Activated CD4-positive, alpha-beta memory T cell treated with anti-CD3 and anti-CD28 coated beads for 36 hours (primary cell): Measurements from ENCODE around the gene OSBPL5. TPM values are rescaled to one million over a fixed set of nuclear protein-coding genes. Genes with fewer than 3 reads are reported as not detected.
"Not testable (repeated sequence)": the region's sequence is repeated elsewhere in the genome, so short reads cannot be mapped to it uniquely, and the experiment has no call there.

ENCODE experiments used
- CTCF ChIA-PET: fragments of 350-600 bp; sonication (Branson Sonifier 250); formaldehyde crosslinking; loops from one replicate; lab custom pipeline; 2021; ENCODE audit warnings: antibody characterized with exemption, inconsistent platforms; lab: Charles Lee
- POLR2A ChIA-PET: fragments of 350-600 bp; sonication (Branson Sonifier 250); formaldehyde crosslinking; loops from one replicate; lab custom pipeline; 2021; ENCODE audit warnings: antibody characterized with exemption; lab: Charles Lee
- DNase-seq: peaks from one replicate; pipeline ENCODE4 v3.0.0-alpha.2; 2020
- H3K27ac Mint-ChIP-seq: one replicate; pipeline ENCODE4 v1.8.0; 2021; ENCODE audit warnings: mixed read lengths
- H3K27me3 Mint-ChIP-seq: one replicate; pipeline ENCODE4 v1.8.0; 2021; ENCODE audit warnings: mixed read lengths
- H3K36me3 Mint-ChIP-seq: one replicate; pipeline ENCODE4 v1.8.0; 2021; ENCODE audit warnings: mixed read lengths
- H3K4me1 Mint-ChIP-seq: one replicate; pipeline ENCODE4 v1.8.0; 2021; ENCODE audit warnings: low read depth, mixed read lengths
- H3K4me3 Mint-ChIP-seq: one replicate; pipeline ENCODE4 v1.8.0; 2021; ENCODE audit warnings: mild to moderate bottlenecking, mixed read lengths
- H3K9me3 Mint-ChIP-seq: one replicate; pipeline ENCODE4 v1.8.0; 2021; ENCODE audit warnings: mixed read lengths
- intact Hi-C: fragments of 100-400 bp; cut with micrococcal nuclease; formaldehyde crosslinking; loops from one replicate; pipeline ENCODE4 v1.15.1; 2023
- total RNA-seq, 2 experiments: library from RNA; stranded (reverse); gene quantifications; one replicate each; pipeline ENCODE4 v1.2.3, GENCODE V29; 2021

Gene OSBPL5
- total RNA-seq, 2 experiments from 2014 or later: 4.6 to 4.7 TPM

DNA sequence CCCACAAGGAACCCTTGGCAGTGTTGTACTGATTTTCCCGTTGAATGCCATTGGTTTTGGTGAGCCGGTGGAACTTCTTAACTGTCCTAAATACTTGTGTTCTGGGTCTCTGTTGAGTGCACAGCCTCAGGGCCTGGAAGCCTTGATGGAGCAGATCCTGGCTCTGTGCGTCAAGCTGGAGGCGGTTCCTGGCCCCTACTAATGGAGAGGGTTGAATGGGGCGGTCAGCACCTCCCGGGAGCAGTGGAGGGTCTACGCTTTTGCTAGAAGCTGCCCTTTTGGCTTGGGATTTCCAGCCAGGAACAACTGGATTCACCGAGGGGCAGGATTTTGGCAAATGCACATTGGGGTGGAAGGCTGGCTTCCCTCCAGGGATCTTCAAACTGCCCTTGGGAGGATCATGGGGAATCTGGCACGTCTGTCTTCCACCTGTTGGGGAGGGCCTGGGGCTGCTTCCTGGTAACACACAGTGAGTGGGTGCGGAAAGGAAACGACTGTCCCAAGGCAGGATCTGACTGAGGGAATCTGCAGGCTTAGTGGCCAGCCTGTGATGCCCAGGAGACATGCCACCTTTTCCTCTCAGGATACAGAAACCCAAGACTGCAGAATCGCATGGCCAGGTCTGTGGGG, 6.9 kb upstream of the OSBPL5 start:
- CTCF ChIA-PET: no interaction called here
- intact Hi-C loops: no loop called here
- Mint-ChIP-seq H3K9me3 (peaks cover 17% of the 10 kb centered on the region), H3K4me1 (peaks cover 12% of the 10 kb centered on the region), H3K27ac (no peak overlapping the region), H3K4me3 (no peak overlapping the region), H3K36me3 (peaks cover 3% of the 10 kb centered on the region), H3K27me3 (peaks cover 28% of the 10 kb centered on the region)
- no peak for DNase-seq
- POLR2A ChIA-PET: no interaction called here

DNA sequence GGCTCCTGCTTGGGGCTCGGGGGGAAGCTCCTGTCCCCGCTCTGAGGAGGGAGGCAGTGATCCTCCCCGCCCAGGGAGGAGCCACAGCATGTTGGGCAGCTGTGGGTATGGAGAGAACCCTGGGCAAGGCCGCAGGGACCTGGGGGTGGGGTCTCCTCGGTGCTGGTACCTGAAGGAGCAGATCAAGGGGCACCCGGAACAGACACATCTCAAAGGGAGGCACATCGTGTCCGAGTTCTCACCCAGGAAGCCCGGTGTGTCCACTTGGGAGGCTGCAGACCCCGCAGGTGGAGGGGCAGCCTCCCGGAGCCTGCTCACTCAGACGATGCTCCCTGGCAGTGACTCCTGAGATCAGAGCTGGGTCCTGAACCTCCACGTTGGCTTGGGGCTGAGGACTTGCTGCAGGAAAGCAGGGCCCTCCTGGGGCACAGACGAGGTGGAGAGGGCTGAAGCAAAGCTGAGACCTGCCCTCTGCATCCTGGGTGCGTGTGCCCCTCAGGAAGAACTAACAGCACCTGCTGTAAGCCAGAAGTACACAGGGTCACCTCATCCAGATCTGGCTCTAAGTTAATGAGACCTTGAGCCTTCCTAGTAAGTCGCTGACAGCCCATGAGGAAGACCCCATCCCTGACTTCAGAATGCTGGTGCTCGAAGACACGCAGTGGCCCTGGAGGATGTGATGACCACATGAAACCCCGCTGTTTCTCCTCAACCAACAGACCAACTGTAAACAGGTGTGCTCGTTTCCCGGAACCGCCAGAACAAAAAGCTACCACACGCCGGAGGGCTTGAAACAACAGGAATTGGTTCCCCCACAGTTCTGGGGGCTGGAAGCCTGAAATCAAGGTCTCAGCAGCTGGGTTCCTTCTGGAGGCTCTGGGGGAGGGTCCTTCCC, 5.9 kb upstream of the OSBPL5 start:
- intact Hi-C loops: no loop called here
- ChIA-PET CTCF (no interaction called here), POLR2A (no interaction called here)
- DNase-seq: no peak
- Mint-ChIP-seq H3K4me1 (peaks cover 12% of the 10 kb centered on the region), H3K9me3 (peaks cover 7% of the 10 kb centered on the region), H3K36me3 (no peaks in the 10 kb centered on the region), H3K27ac (no peak overlapping the region), H3K4me3 (no peak overlapping the region), H3K27me3 (peaks cover 32% of the 10 kb centered on the region)

DNA sequence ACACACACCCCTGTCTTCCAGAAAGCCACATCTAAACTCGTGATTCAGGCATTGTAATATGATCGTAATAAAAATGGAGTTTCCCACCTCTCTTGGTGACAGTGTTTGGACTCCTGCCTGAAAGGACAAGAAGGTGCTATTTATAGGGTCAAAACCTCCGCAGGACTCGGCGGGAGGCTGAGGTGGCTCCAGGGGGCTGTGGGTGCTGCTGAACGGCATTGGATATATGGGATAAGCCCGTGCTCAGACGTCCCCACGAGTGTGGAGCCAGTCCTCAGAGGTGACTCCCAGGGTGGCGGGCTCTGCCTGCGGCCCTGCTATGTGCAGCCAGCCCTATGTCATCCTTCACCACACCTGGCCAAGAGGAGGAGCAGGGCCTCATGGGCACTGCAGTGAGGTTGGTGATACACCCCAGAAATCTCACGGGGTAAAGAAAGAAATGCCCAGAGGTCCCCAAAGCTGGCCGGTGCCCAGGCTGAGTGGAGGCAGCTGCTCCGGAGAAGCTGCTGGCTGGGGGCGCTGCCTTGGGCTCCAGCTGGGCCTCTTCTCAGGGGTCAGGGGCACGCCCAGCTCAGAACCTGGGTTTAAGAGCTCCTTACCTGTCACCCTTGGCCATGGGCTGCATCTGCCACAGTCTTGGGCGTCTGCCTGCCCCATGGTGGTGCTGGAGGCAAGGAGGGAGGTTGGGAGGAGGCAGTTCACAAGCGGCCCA, 5.1 kb upstream of the OSBPL5 start:
- ChIA-PET CTCF (no interaction called here), POLR2A (no interaction called here)
- Mint-ChIP-seq H3K9me3 (no peaks in the 10 kb centered on the region), H3K36me3 (no peaks in the 10 kb centered on the region), H3K4me1 (peaks cover 16% of the 10 kb centered on the region), H3K4me3 (peak overlapping the region; percentile 31), H3K27ac (no peak overlapping the region), H3K27me3 (peaks cover 30% of the 10 kb centered on the region)
- intact Hi-C loops: no loop called here
- no peak for DNase-seq

DNA sequence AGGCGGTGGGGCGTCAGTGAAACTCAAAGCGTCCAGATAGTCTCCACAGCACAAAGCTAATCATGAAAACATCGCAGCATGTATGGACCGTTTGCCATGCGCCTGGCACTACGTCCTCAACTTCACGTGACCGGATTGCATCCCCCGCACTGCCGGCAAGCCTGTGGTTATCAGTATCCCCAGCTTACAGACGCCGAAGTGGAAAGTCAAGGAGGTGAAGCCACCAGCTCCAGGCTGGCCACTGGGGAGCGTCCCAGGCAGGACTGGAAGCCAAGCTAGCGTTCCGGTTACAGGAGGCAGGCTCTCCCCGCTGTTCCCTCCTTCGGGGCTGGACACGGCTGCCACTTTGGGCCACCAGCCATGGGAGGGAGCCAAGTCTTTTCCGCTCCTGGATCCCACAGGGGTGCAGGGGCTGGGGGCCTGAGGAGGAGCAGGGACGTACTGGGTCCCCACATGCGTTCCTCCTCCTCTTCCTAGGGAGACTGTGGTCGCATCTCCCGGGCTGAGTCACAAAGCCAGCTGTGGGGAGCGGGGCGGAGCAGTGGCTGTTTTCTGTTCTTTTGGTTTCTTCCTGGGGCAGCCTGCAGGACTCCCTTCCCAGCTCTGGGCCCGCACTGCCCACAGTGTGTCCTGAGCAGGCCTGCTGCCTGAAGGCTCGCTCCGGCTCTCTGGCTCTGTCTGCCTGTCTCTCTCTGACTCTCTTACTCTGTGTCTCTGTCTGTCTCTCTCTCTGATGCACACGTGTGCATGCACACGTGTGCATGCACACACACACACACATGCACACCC, 4.3 kb upstream of the OSBPL5 start:
- H3K36me3 Mint-ChIP-seq: no peaks in the 10 kb centered on the region
- peak overlapping the region; percentile 31 for H3K4me3 Mint-ChIP-seq
- H3K4me1 Mint-ChIP-seq: peaks cover 16% of the 10 kb centered on the region
- no peaks in the 10 kb centered on the region for H3K9me3 Mint-ChIP-seq
- CTCF ChIA-PET: no interaction called here
- H3K27ac Mint-ChIP-seq: no peak overlapping the region
- POLR2A ChIA-PET: no interaction called here
- intact Hi-C loops: no loop called here
- H3K27me3 Mint-ChIP-seq: peaks cover 30% of the 10 kb centered on the region
- peak; percentile 63 for DNase-seq

DNA sequence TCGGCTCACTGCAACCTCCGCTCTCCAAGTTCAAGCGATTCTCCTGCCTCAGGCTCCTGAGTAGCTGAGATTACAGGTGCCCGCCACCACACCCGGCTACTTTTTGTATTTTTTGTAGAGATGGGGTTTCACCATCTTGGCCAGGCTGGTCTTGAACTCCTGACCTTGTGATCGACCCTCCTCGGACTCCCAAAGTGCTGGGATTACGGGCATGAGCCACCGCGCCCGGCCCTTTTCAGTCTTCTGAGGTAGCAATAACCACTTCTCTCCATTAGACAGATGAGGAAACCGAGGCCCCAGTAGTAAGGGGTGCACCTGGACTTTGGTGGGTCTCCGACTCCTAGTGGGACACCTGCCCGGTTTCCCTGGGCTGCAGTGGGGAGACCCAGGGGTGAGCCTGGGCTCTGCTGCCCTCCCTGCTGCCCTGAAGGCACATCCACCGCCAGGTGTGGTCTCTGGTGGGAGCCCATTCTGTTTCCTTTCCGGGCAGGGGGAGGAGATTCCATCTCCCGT, 3.7 kb upstream of the OSBPL5 start:
- H3K27ac Mint-ChIP-seq, POLR2A ChIA-PET, H3K36me3 Mint-ChIP-seq, DNase-seq, intact Hi-C loops, H3K9me3 Mint-ChIP-seq, CTCF ChIA-PET: not testable (repeated sequence)
- Mint-ChIP-seq H3K4me3 (peak overlapping the region; percentile 31), H3K4me1 (peaks cover 18% of the 10 kb centered on the region), H3K27me3 (peaks cover 32% of the 10 kb centered on the region)

DNA sequence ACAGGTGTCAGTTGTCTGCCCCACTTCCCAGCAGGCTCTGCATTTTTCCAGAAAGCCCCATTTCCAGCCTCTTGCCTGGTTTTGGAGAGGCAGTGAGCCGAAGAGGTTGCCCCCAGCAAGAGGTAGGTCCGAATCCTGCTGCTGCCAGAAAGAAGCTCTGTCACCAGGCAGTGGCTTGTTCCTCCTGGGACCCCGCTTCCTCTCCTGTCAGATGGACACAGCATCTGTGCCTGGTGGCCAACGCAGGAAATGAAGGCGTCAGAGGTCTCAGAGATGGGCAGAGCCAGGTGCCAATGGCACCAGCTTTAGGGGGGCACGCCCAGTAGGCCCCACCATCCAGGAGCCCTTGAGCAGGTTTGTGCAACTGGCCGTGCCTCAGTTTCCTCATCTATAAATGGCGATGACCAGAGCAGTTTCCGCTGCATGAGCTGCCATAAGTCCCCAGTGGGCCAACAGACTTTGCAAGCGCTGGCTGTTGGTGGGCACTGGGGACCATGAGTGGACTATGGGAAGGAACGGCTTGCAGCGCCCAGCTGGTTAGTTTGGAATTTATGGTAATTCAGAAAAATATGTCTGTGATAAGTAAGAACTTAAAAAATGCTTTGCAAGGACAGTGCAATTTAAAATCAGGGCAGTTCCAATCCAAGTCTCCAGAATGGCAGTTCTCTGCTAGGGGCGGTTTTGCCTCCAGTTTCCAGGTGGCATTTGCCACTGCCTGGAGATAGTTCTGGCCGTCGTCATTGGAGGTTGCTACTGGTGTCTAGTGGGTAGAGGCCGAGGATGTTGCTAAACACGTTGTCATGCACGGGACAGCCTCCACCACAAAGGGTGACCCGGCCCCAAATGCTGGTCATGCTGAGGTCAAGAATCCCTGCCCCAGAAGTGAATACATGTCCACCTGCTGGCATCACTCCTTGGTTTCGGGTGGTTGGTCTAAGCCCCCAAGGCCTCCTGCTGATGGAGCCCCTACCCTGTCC, 2.3 kb upstream of the OSBPL5 start:
- Mint-ChIP-seq H3K27me3 (peaks cover 34% of the 10 kb centered on the region), H3K36me3 (no peaks in the 10 kb centered on the region), H3K4me3 (no peak overlapping the region), H3K27ac (no peak overlapping the region), H3K9me3 (no peaks in the 10 kb centered on the region), H3K4me1 (peaks cover 20% of the 10 kb centered on the region)
- ChIA-PET POLR2A (no interaction called here), CTCF (no interaction called here)
- intact Hi-C loops: no loop called here
- DNase-seq: no peak

DNA sequence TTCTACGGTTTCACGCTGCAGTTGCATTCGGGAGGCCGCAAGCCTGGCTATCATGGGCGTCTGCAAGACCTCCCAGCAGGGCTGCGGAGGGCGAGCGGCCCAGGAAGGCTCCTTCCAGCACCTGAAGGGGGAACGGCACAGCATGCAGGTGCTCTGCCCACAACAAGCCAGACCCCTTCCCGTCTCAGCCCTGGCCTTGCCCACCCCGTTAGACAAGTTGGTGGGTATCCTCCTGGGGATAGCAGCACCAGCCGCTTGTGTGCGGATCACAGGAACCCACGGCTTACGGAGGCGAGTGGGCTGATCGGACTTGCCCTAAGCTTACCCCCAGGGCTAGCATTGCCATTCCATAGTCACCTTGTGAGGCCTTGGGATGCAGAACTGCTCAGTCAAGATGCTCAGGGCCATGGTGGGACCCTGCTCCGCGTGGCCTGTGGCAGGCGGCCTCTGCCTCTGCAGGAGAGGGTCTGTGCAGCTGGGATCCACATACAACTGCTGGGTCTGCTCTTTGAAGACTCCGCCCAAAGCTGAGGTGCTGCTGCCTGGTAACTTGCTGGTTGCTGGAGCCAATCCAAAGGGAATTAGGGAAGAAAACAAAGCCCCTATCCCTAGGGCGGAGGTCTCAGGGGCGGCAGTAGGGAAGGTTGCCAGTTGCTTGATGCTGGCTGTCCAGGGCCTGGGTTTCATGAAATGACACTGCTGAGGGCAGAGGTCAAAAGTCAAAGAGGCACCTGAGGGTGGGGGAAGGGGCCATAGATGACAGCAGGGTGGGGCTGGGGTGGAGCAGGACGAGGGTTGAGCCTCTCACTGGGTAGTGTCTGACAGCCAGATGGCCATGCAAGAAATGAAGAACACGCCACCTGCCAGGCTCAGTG, 1.4 kb upstream of the OSBPL5 start:
- no peaks in the 10 kb centered on the region for H3K9me3 Mint-ChIP-seq
- CTCF ChIA-PET: no interaction called here

DNA sequence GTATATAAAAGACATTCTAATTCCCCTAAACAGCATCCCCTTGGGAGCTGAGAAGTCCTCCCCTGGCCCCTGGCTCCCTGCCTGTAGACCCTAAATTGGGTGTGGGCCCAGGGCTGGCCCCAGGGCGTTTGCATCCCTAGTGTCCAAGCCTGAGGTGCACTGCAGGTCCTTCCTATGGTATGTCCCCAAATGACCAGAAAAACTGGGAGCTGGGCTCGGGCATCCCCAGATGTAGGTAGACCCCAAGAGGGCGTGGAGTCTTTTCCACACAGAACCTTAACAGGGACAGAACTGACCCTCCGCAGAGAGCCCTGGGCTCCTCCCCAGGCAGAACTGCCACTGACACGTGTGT, 782 bp upstream of the OSBPL5 start:
- POLR2A ChIA-PET: no interaction called here
- peaks cover 36% of the 10 kb centered on the region for H3K27me3 Mint-ChIP-seq

More for the DNA sequence above, 1.4 kb upstream of the OSBPL5 start:
- Mint-ChIP-seq H3K4me1 (peaks cover 20% of the 10 kb centered on the region), H3K4me3 (no peak overlapping the region), H3K27ac (no peak overlapping the region), H3K27me3 (peaks cover 30% of the 10 kb centered on the region), H3K36me3 (no peaks in the 10 kb centered on the region)
- intact Hi-C loops: no loop called here
- DNase-seq: no peak
- POLR2A ChIA-PET: no interaction called here

DNA sequence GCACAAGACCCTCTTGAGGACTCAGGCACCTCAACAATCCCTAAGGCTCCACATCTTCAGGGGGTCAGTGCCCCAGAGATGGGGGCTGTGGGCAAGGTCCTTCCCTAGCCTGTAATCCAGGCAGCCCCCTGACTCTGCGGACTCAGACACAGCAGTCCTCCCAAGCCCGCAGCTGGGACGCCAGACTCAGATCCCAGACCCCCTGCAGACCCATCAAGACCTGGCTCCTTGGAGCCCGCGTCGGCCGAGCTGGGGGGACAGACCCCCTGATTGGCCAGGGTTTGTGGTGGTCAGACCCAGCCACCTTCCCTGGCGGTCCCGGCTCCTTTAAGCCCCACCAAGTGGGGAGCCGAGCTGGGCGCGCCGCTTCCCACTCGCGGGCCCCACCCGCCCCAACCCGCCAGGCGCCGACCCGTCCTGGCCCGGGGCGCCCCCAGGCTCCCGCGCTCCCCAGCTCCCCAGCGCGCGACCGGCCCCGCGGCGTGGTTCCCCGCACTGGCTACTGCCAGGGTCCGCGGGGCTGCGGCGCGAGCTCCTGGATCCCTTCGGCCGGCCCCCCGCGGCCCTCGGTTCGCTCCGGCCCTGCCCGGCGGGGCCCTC, 458 bp downstream of the OSBPL5 start:
- peaks cover 31% of the 10 kb centered on the region for H3K27me3 Mint-ChIP-seq
- no peaks in the 10 kb centered on the region for H3K9me3 Mint-ChIP-seq
- peaks cover 17% of the 10 kb centered on the region for H3K4me1 Mint-ChIP-seq
- H3K36me3 Mint-ChIP-seq: no peaks in the 10 kb centered on the region
- ChIA-PET CTCF (no interaction called here), POLR2A (no interaction called here)
- DNase-seq: no peak
- H3K27ac Mint-ChIP-seq: no peak overlapping the region
- peak overlapping the region; percentile 29 for H3K4me3 Mint-ChIP-seq
- intact Hi-C loops: no loop called here

More for the DNA sequence above, 782 bp upstream of the OSBPL5 start:
- Mint-ChIP-seq H3K4me1 (peaks cover 22% of the 10 kb centered on the region), H3K4me3 (peak overlapping the region; percentile 64), H3K36me3 (no peaks in the 10 kb centered on the region), H3K9me3 (no peaks in the 10 kb centered on the region), H3K27ac (no peak overlapping the region)
- intact Hi-C loops: no loop called here
- no peak for DNase-seq
- CTCF ChIA-PET: no interaction called here

DNA sequence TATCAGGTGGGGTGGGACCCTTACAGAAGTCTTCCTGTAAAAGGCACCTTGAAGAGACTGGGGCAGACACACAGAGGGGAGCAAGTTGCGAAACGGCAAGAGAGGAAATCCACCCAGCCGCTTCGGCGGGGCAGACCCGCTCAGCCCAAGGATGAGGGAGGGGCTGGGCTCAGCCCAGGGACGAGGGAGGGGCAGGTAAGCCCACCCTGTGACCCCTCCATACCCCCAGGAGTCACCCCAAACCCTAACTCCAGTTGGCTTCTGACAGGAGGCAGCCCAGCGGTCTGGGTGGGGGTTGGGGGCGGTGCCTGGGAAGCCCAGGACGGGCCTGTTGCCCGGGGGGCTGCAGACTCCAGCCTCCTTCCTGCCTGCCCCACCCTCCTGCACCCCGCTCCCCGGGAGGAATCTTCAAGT, 965 bp downstream of the OSBPL5 start:
- Mint-ChIP-seq H3K4me3 (peak overlapping the region; percentile 45), H3K27me3 (peaks cover 30% of the 10 kb centered on the region), H3K9me3 (no peaks in the 10 kb centered on the region), H3K36me3 (no peaks in the 10 kb centered on the region), H3K4me1 (peaks cover 14% of the 10 kb centered on the region), H3K27ac (no peak overlapping the region)
- CTCF ChIA-PET: no interaction called here
- intact Hi-C loops: no loop called here
- POLR2A ChIA-PET: no interaction called here
- DNase-seq: no peak
